GM19438 (cell line): ENCODE measurements around the gene PSMD13.
A peak's percentile ranks its signal among the peaks of the same experiment; 100 is the strongest.
"Not testable (repeated sequence)": the region's sequence is repeated elsewhere in the genome, so short reads cannot be mapped to it uniquely, and the experiment has no call there.

ENCODE experiments used
- ATAC-seq: cut with Tn5 transposase; IDR thresholded peaks from one replicate; pipeline ENCODE4 v1.9.1; 2021; ENCODE audit warnings: low read depth; ENCODE audit not compliant: unreplicated experiment

Gene PSMD13

GRCh38 chr11:236774-237767 is at the start of gene PSMD13:
PSMD13 (plus strand) TSS chr11:236976; CDS start chr11:237050, 74 bp downstream.
- ATAC-seq, result peak; percentile 82

GRCh38 chr11:189200-189783 is 47.5 kb upstream of the PSMD13 start:
- ATAC-seq, result peak; percentile 23

- ATAC-seq, result peak; percentile 70
Measured at GRCh38 chr11:189843-190311, 46.9 kb upstream of the PSMD13 start.

- ATAC-seq, result not testable (repeated sequence)
Measured at GRCh38 chr11:190546-190945, 46.2 kb upstream of the PSMD13 start.

- ATAC-seq, result not testable (repeated sequence)
Measured at GRCh38 chr11:191490-192478, 45.0 kb upstream of the PSMD13 start.

GRCh38 chr11:192674-193128 is 44.1 kb upstream of the PSMD13 start, which contains the start of gene SCGB1C1:
SCGB1C1 (plus strand) TSS chr11:193078; CDS start chr11:193100, 22 bp downstream.
- not testable (repeated sequence) for ATAC-seq

- ATAC-seq, result not testable (repeated sequence)
Measured at GRCh38 chr11:193481-193880, 43.3 kb upstream of the PSMD13 start.

GRCh38 chr11:196786-197731 is 39.7 kb upstream of the PSMD13 start:
- ATAC-seq, result no peak

GRCh38 chr11:197741-198235 is 39.0 kb upstream of the PSMD13 start:
- ATAC-seq, result no peak

GRCh38 chr11:198236-198806 is 38.5 kb upstream of the PSMD13 start:
- no peak for ATAC-seq

GRCh38 chr11:199004-199581 is 37.7 kb upstream of the PSMD13 start:
- ATAC-seq, result no peak

- no peak for ATAC-seq
Measured at GRCh38 chr11:199782-200181, 37.0 kb upstream of the PSMD13 start.

- no peak for ATAC-seq
Measured at GRCh38 chr11:200224-201003, 36.4 kb upstream of the PSMD13 start.

- no peak for ATAC-seq
Measured at GRCh38 chr11:201966-202365, 34.8 kb upstream of the PSMD13 start.

GRCh38 chr11:202490-202889 is 34.3 kb upstream of the PSMD13 start:
- ATAC-seq, result no peak

GRCh38 chr11:203056-203944 is 33.5 kb upstream of the PSMD13 start:
- ATAC-seq, result no peak
